ENCODE measurements around the gene GADD45GIP1.
"Not testable (repeated sequence)": the region's sequence is repeated elsewhere in the genome, so short reads cannot be mapped to it uniquely, and the experiment has no call there.

GADD45GIP1 gene

GRCh38 chr19:12939975-12940423 lies 17.0 kb downstream of the GADD45GIP1 start:
- ATAC-seq: no peak
- no peak for DNase-seq

- peak; percentile 43 for DNase-seq
- ATAC-seq: no peak
Observed at GRCh38 chr19:12938779-12939601, 18.0 kb downstream of the GADD45GIP1 start.

GRCh38 chr19:12937927-12938778 lies 18.9 kb downstream of the GADD45GIP1 start, which contains the start of gene CALR:
TSS of gene CALR (plus strand) at chr19:12938609. CDS start at chr19:12938680, 71 bp downstream.
- ATAC-seq (peak; percentile 92), DNase-seq (peak; percentile 99)

- no peak for ATAC-seq
- peak; percentile 50 for DNase-seq
Observed at GRCh38 chr19:12937093-12937926, 19.7 kb downstream of the GADD45GIP1 start.

GRCh38 chr19:12936582-12936981 lies 20.4 kb downstream of the GADD45GIP1 start:
- ATAC-seq (no peak), DNase-seq (no peak)

GRCh38 chr19:12935071-12935470 lies 22.0 kb downstream of the GADD45GIP1 start:
- ATAC-seq: no peak
- no peak for DNase-seq

- ATAC-seq (peak; percentile 77), DNase-seq (peak; percentile 89)
Observed at GRCh38 chr19:12933287-12934072, 23.5 kb downstream of the GADD45GIP1 start, which contains the start of gene FARSA. TSS of gene FARSA (minus strand) at chr19:12933711. CDS start at chr19:12933696, 15 bp downstream.

GRCh38 chr19:12932392-12933286 lies 24.4 kb downstream of the GADD45GIP1 start:
- no peak for ATAC-seq
- no peak for DNase-seq

GRCh38 chr19:12930002-12930645 lies 26.9 kb downstream of the GADD45GIP1 start:
- DNase-seq (no peak), ATAC-seq (no peak)

- DNase-seq: no peak
- ATAC-seq: no peak
Observed at GRCh38 chr19:12924621-12925310, 32.3 kb downstream of the GADD45GIP1 start.

GRCh38 chr19:12922959-12923358 lies 34.1 kb downstream of the GADD45GIP1 start:
- DNase-seq (no peak), ATAC-seq (no peak)

- no peak for DNase-seq
Observed at GRCh38 chr19:12921047-12921446, 36.0 kb downstream of the GADD45GIP1 start.

GRCh38 chr19:12918253-12918652 lies 38.8 kb downstream of the GADD45GIP1 start:
- DNase-seq (no peak), ATAC-seq (no peak)

More at GRCh38 chr19:12921047-12921446, 36.0 kb downstream of the GADD45GIP1 start:
- no peak for ATAC-seq

GRCh38 chr19:12915860-12916259 lies 41.2 kb downstream of the GADD45GIP1 start:
- DNase-seq, ATAC-seq: not testable (repeated sequence)

- ATAC-seq: peak; percentile 68
- peak; percentile 55 for DNase-seq
Observed at GRCh38 chr19:12913851-12914690, 43.0 kb downstream of the GADD45GIP1 start.

- DNase-seq (no peak), ATAC-seq (no peak)
Observed at GRCh38 chr19:12913011-12913561, 43.9 kb downstream of the GADD45GIP1 start.

- ATAC-seq: no peak
Observed at GRCh38 chr19:12912571-12912970, 44.5 kb downstream of the GADD45GIP1 start.

More at GRCh38 chr19:12912571-12912970, 44.5 kb downstream of the GADD45GIP1 start:
- no peak for DNase-seq

All from stimulated activated naive CD8-positive, alpha-beta T cell treated with anti-CD3 and anti-CD28 coated beads, Interleukin-15, Interleukin-2, amounts not matched to agents 100 U/mL and 50 U/mL, for 24 hours (primary cell).